Left lung (tissue), 10 donors: ENCODE results near the gene PTPRD. TPM values are rescaled to one million over a fixed set of nuclear protein-coding genes. Genes with fewer than 3 reads are reported as not detected.

Source experiments
- ATAC-seq: fragments of 200-7000 bp; cut with Tn5 transposase; one replicate; pipeline ENCODE4 v1.9.1; 2020; ENCODE audit warnings: moderate library complexity
- DNase-seq, 4 donors: peaks; one replicate each; pipeline ENCODE4 v3.0.0-alpha.2; 2013 to 2020
- H3K27ac ChIP-seq, 2 donors: fragments of 200-600 bp; sonication (generic) in 1 of 2; one replicate each; pipeline versions ENCODE4 v1.5.0 to v1.8.0; 2020 to 2021
- H3K27me3 ChIP-seq, 2 donors: fragments of 200-600 bp; sonication (generic) in 1 of 2; one replicate each; pipeline versions ENCODE4 v1.5.0 to v1.8.0; 2020 to 2021
- H3K36me3 ChIP-seq, 2 donors: fragments of 200-600 bp; sonication (generic) in 1 of 2; one replicate each; pipeline versions ENCODE4 v1.5.0 to v1.8.0; 2020 to 2021
- H3K4me1 ChIP-seq, 2 donors: fragments of 200-600 bp; one replicate each; pipeline ENCODE4 v1.8.0; 2021
- H3K4me3 ChIP-seq, 2 donors: fragments of 200-600 bp; sonication (generic) in 1 of 2; one replicate each; pipeline versions ENCODE4 v1.5.0 to v1.8.0; 2020 to 2021; ENCODE audit warnings: mild to moderate bottlenecking in 1 of 2
- H3K9me3 ChIP-seq, 2 donors: fragments of 200-600 bp; sonication (generic) in 1 of 2; one replicate each; pipeline versions ENCODE4 v1.5.0 to v1.8.0; 2020 to 2021
- CTCF ChIP-seq, 2 donors: fragments of 200-600 bp; sonication (generic) in 1 of 2; IDR thresholded peaks; one replicate each; pipeline versions ENCODE4 v1.5.0 to v1.8.0; 2021; ENCODE audit warnings: antibody characterized with exemption in 2 of 2
- intact Hi-C, 2 donors: fragments of 100-400 bp; cut with DNase I; formaldehyde crosslinking; loops; one replicate each; pipeline versions ENCODE4 v1.11.2 to v1.14.2; 2022
- polyA plus RNA-seq, 6 donors: library from polyadenylated mRNA; unstranded; fragments of 120-200 nt; gene quantifications; one replicate each; pipeline ENCODE4 v1.2.1, GENCODE V29; 2013; ENCODE audit not compliant: insufficient read length in 6 of 6
- total RNA-seq, 2 donors: library from RNA; stranded (reverse); fragmentation: NEBNext Ultra II Directional; extraction: Animal tissue kit (Norgen Biotek cat#: 25700); gene quantifications; one replicate each; pipeline ENCODE4 v1.2.1, GENCODE V29; 2021
- donor health status: DM: no; HTN: yes; CAD: no.
- donor health status: DM: no; HTN: no; CAD: no.

PTPRD gene
- total and polyA plus RNA-seq, 8 donors, result 24.2 to 167 (median 139) TPM

- intact Hi-C loops, result no loop called here
- Histone ChIP-seq H3K9me3 (peaks cover 0 to 1% of the 10 kb centered on the region in 2 donors), H3K27ac (no peak overlapping the region), H3K4me3 (no peak overlapping the region), H3K36me3 (no peaks in the 10 kb centered on the region), H3K4me1 (no peaks in the 10 kb centered on the region), H3K27me3 (no peaks in the 10 kb centered on the region)
- TF ChIP-seq CTCF (IDR thresholded peaks at IDR 0.05), result no peak
- DNase-seq (no peak), ATAC-seq (no peak)
Observed at GRCh38 chr9:8332331-8332650, 2280.5 kb downstream of the PTPRD start.

GRCh38 chr9:8331507-8332330 is 2281.1 kb downstream of the PTPRD start:
- Histone ChIP-seq H3K27me3 (no peaks in the 10 kb centered on the region), H3K9me3 (peaks cover 0 to 1% of the 10 kb centered on the region in 2 donors), H3K36me3 (no peaks in the 10 kb centered on the region), H3K4me3 (no peak overlapping the region), H3K4me1 (no peaks in the 10 kb centered on the region), H3K27ac (no peak overlapping the region)
- intact Hi-C loops, result no loop called here
- DNase-seq (peak in 1 of 4 donors; percentile 13), ATAC-seq (no peak)
- TF ChIP-seq CTCF (IDR thresholded peaks at IDR 0.05), result no peak

GRCh38 chr9:8329561-8330283 is 2283.1 kb downstream of the PTPRD start:
- Histone ChIP-seq H3K27ac (no peak overlapping the region), H3K4me3 (no peak overlapping the region), H3K9me3 (peaks cover 0 to 1% of the 10 kb centered on the region in 2 donors), H3K36me3 (no peaks in the 10 kb centered on the region), H3K4me1 (no peaks in the 10 kb centered on the region), H3K27me3 (no peaks in the 10 kb centered on the region)
- TF ChIP-seq CTCF (IDR thresholded peaks at IDR 0.05), result no peak
- intact Hi-C loops, result no loop called here
- DNase-seq, result peak in 1 of 4 donors; percentile 24
- ATAC-seq, result no peak

GRCh38 chr9:8315211-8315610 is 2297.6 kb downstream of the PTPRD start:
- intact Hi-C loops, result no loop called here
- Histone ChIP-seq H3K27ac (no peak overlapping the region), H3K36me3 (no peaks in the 10 kb centered on the region), H3K9me3 (peaks cover 0 to 4% of the 10 kb centered on the region in 2 donors), H3K4me3 (no peak overlapping the region), H3K4me1 (no peaks in the 10 kb centered on the region), H3K27me3 (no peaks in the 10 kb centered on the region)
- no peak for DNase-seq
- TF ChIP-seq CTCF (IDR thresholded peaks at IDR 0.05), result no peak
- ATAC-seq, result no peak

- no peak for ATAC-seq
- DNase-seq, result no peak
- Histone ChIP-seq H3K4me1 (no peaks in the 10 kb centered on the region), H3K9me3 (peaks cover 0 to 12% of the 10 kb centered on the region in 2 donors), H3K36me3 (no peaks in the 10 kb centered on the region), H3K4me3 (no peak overlapping the region), H3K27me3 (no peaks in the 10 kb centered on the region), H3K27ac (no peak overlapping the region)
- no peak for TF ChIP-seq CTCF (IDR thresholded peaks at IDR 0.05)
- intact Hi-C loops, result no loop called here
Observed at GRCh38 chr9:8309258-8309657, 2303.5 kb downstream of the PTPRD start.
